Adrenal gland (tissue), 12 donors: ENCODE measurements around the gene TRAPPC2L. TPM values are rescaled to one million over a fixed set of nuclear protein-coding genes. Genes with fewer than 3 reads are reported as not detected.

Experiments used
- DNase-seq, 7 donors: peaks; one replicate each; pipeline ENCODE4 v3.0.0-alpha.2; 2019 to 2020
- H3K27ac ChIP-seq, 5 donors: fragments of 200-600 bp; sonication (generic) in 4 of 5; 1 replicate in 3 of 5; 2 replicates in 2 of 5; pipeline versions ENCODE4 v1.5.1 to v1.8.0; 2016 to 2020; ENCODE audit warnings: mild to moderate bottlenecking in 1 of 5
- H3K27me3 ChIP-seq: fragments of 200-600 bp; 2 replicates; pipeline ENCODE4 v1.8.0; 2021
- H3K36me3 ChIP-seq, 2 donors: fragments of 200-600 bp; replicated peaks in 1 of 2; 1 replicate in 1 of 2; 2 replicates in 1 of 2; pipeline versions ENCODE4 v1.5.1 to v1.8.0; 2018 to 2022
- H3K4me1 ChIP-seq, 2 donors: fragments of 200-600 bp; replicated peaks in 1 of 2; 1 replicate in 1 of 2; 2 replicates in 1 of 2; pipeline versions ENCODE4 v1.5.1 to v1.8.0; 2018 to 2021
- H3K4me3 ChIP-seq, 4 donors: fragments of 200-600 bp; sonication (generic) in 3 of 4; one replicate each; pipeline ENCODE4 v1.5.1; 2016 to 2018
- H3K9me3 ChIP-seq, 3 donors: fragments of 200-600 bp; sonication (generic) in 1 of 3; replicated peaks in 1 of 3; 1 replicate in 2 of 3; 2 replicates in 1 of 3; pipeline versions ENCODE4 v1.5.1 to v1.8.0; 2016 to 2021
- POLR2A ChIP-seq, 2 donors: fragments of 450-650 bp; IDR thresholded peaks; one replicate each; pipeline ENCODE4 v1.6.1; 2017; ENCODE audit warnings: antibody characterized with exemption in 2 of 2, mild to moderate bottlenecking in 2 of 2, moderate library complexity in 1 of 2
- WGBS, 4 donors: extraction: QIAGEN DNeasy Blood & Tissue Kit in 2 of 4; methylation state at CpG; one replicate each; pipeline versions ENCODE4 v1.1.5 to v1.1.7; 2013 to 2017; 5-methylcytosine and 5-hydroxymethylcytosine counted together
- intact Hi-C, 2 donors: fragments of 100-400 bp; cut with DNase I; formaldehyde crosslinking; loops; one replicate each; pipeline versions ENCODE4 v1.14.1 to v1.15.0; 2022 to 2023
- polyA plus RNA-seq, 3 donors: library from polyadenylated mRNA; stranded (reverse); fragments of 200-250 nt in 2 of 3; fragments of 350-450 nt in 1 of 3; fragmentation: Illumina TruSeq in 1 of 3; extraction: RNeasy Lipid Tissue Mini Kit (QIAGEN cat#74804) in 1 of 3; gene quantifications; one replicate each; pipeline ENCODE4 v1.2.3, GENCODE V29; 2013 to 2014
- total RNA-seq, 9 donors: library from RNA; depleted of rRNA in 4 of 9; stranded (reverse); fragments of >200 nt in 4 of 9; fragments of 120-200 nt in 1 of 9; fragmentation: NEBNext Ultra II Directional in 1 of 9; extraction: Animal tissue kit (Norgen Biotek cat#: 25700) in 1 of 9; gene quantifications; one replicate each; pipeline versions ENCODE4 v1.1.0 to v1.2.4, GENCODE V29; 2013 to 2023
- TF ChIP-seq, protein P1 (sequence below), 6 experiments: fragments of 450-650 bp in 4 of 6; fragments of 200-600 bp in 2 of 6; sonication (generic) in 1 of 6; IDR thresholded peaks; 1 replicate in 5 of 6; 2 replicates in 1 of 6; pipeline versions ENCODE4 v1.5.1 to v1.8.0; 2016 to 2021; ENCODE audit warnings: antibody characterized with exemption in 6 of 6, mild to moderate bottlenecking in 2 of 6, moderate library complexity in 1 of 6
- donor health status: healthy with polysubstance abuse.
- donor health status: Bipolar disorder and iron deficiency.
- donor health status: DM: yes; HTN: yes; CAD: no.
- donor health status: DM: no; HTN: no; CAD: no.
- donor health status: DM: no; HTN: no; CAD: no.
- donor health status: DM: yes; HTN: yes; CAD: no.

Gene TRAPPC2L
- total and polyA plus RNA-seq, 12 donors = 56.7 to 279 (median 149) TPM

DNA sequence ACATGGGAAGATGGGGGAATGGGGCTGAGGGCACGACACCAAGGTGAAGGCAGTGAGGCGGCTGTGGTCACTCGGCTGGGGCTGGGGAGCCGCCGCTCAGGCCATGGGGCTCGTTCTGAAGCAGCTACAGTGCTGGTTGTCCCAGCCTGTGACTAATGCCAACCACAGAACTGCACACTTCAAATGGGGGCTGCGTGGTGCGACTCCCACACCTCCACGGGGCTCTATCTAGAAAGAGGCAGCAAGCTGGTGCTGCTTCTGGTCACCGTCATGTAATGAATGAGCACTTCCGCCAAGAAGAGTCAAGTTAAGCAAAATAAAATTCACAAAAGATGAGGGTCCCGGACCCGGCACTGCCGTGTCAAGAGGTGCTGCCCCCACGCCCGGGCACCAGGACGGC, 20.1 kb upstream of the TRAPPC2L start:
- TF ChIP-seq POLR2A (IDR thresholded peaks at IDR 0.05) = no peak
- TF ChIP-seq, protein P1, sequence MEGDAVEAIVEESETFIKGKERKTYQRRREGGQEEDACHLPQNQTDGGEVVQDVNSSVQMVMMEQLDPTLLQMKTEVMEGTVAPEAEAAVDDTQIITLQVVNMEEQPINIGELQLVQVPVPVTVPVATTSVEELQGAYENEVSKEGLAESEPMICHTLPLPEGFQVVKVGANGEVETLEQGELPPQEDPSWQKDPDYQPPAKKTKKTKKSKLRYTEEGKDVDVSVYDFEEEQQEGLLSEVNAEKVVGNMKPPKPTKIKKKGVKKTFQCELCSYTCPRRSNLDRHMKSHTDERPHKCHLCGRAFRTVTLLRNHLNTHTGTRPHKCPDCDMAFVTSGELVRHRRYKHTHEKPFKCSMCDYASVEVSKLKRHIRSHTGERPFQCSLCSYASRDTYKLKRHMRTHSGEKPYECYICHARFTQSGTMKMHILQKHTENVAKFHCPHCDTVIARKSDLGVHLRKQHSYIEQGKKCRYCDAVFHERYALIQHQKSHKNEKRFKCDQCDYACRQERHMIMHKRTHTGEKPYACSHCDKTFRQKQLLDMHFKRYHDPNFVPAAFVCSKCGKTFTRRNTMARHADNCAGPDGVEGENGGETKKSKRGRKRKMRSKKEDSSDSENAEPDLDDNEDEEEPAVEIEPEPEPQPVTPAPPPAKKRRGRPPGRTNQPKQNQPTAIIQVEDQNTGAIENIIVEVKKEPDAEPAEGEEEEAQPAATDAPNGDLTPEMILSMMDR (IDR thresholded peaks at IDR 0.05) = no peak
- peaks cover 0 to 23% of the 10 kb centered on the region in 2 donors for H3K36me3 ChIP-seq

DNA sequence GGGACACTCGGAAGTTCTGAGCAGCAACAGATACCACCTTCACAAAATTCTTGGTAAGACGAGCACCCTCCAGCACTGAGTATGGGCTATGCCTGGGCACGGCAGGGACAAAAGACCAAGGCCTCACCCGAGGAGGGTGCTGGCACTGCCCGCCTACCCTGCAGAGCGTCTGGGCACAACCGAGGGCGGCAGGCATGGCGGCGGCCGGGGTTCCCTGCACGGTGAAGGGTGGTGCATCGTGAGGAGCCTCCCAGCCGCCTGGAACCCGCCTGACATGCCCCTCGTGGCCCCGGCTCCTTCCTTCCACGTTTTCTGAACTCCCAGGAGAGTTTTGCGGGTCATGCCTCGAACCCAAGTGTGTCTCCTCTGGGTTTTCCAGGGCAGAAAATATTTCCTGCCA, 19.1 kb upstream of the TRAPPC2L start:
- WGBS, 4 donors = 93 to 98% (median 94%) methylated on average over 4 to 20 of the region's 20 CpGs
- Histone ChIP-seq H3K36me3 (peaks cover 0 to 23% of the 10 kb centered on the region in 2 donors), H3K27me3 (no peaks in the 10 kb centered on the region), H3K27ac (no peak overlapping the region), H3K9me3 (no peaks in the 10 kb centered on the region), H3K4me1 (no peaks in the 10 kb centered on the region), H3K4me3 (no peak overlapping the region)
- no peak for TF ChIP-seq POLR2A (IDR thresholded peaks at IDR 0.05)
- TF ChIP-seq, protein P1 (IDR thresholded peaks at IDR 0.05) = no peak
- intact Hi-C loops = no loop called here
- DNase-seq = no peak

More for the DNA sequence above, 20.1 kb upstream of the TRAPPC2L start:
- 93 to 95% (median 93%) methylated on average over 16 to 17 of the region's 17 CpGs for WGBS, 4 donors
- no peaks in the 10 kb centered on the region for H3K9me3 ChIP-seq
- DNase-seq = no peak
- no peak overlapping the region for H3K27ac ChIP-seq
- intact Hi-C loops = no loop called here
- H3K4me1 ChIP-seq = no peaks in the 10 kb centered on the region
- H3K27me3 ChIP-seq = no peaks in the 10 kb centered on the region
- H3K4me3 ChIP-seq = no peak overlapping the region

DNA sequence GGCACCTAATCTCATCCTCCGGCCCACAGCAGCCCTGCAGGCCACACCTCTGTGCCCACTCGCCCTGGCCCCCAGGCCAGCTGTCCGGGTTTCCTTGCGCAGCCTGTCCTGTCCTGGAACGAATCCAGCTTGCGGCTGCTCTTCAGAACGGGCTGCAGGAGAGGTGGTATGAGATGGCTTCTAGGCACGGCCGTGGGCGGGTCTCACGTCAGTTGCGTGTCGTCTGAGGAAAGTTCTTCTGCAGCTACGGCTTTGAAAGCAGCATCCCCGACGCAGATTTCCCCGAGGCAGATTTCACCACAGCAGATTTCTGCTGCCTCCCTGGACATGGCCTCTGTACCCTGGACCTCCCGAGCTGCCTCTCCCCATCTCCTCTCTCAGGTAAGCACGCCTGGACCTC, 18.4 kb upstream of the TRAPPC2L start:
- no peak for TF ChIP-seq POLR2A (IDR thresholded peaks at IDR 0.05)
- TF ChIP-seq, protein P1 (IDR thresholded peaks at IDR 0.05) = no peak
- WGBS, 4 donors = 87 to 94% (median 91%) methylated on average over 18 to 19 of the region's 19 CpGs
- DNase-seq = no peak
- intact Hi-C loops = no loop called here
- no peaks in the 10 kb centered on the region for H3K27me3 ChIP-seq
- no peaks in the 10 kb centered on the region for H3K4me1 ChIP-seq
- H3K36me3 ChIP-seq = peaks cover 0 to 23% of the 10 kb centered on the region in 2 donors
- H3K4me3 ChIP-seq = no peak overlapping the region
- no peaks in the 10 kb centered on the region for H3K9me3 ChIP-seq
- no peak overlapping the region for H3K27ac ChIP-seq

DNA sequence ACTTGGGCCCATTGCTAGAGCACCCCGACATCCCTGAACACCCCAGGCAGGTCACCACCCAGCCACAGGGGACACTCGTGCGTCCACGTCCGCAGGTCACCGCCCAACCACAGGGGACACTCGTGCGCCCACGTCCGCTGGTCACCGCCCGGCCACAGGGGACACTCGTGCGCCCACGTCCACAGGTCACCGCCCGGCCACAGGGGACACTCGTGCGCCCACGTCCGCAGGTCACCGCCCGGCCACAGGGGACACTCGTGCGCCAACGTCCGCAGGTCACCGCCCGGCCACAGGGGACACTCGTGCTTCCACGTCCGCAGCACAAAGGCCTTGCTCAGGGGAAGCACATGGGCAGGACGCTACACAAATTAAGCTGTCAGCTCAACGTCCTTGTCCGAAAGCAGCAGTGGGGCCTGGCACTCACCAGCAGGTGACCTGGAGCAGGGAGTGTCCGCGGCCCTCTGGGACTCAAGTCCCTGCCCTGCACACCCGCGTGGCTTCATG, 17.8 kb upstream of the TRAPPC2L start:
- 87 to 96% (median 91%) methylated on average over 19 to 39 of the region's 39 CpGs for WGBS, 4 donors
- Histone ChIP-seq H3K36me3 (peaks cover 0 to 23% of the 10 kb centered on the region in 2 donors), H3K27ac (no peak overlapping the region), H3K9me3 (no peaks in the 10 kb centered on the region), H3K4me3 (no peak overlapping the region), H3K27me3 (no peaks in the 10 kb centered on the region), H3K4me1 (no peaks in the 10 kb centered on the region)
- DNase-seq = no peak
- TF ChIP-seq, protein P1 (IDR thresholded peaks at IDR 0.05) = no peak
- no peak for TF ChIP-seq POLR2A (IDR thresholded peaks at IDR 0.05)
- intact Hi-C loops = no loop called here
